HG03095 (cell line): ENCODE results near the gene BANK1.

ENCODE experiments used
- ATAC-seq: cut with Tn5 transposase; IDR thresholded peaks from one replicate; pipeline ENCODE4 v1.9.1; 2021; ENCODE audit warnings: moderate library complexity; ENCODE audit not compliant: unreplicated experiment

Gene BANK1

GRCh38 chr4:101807351-101807750 is 16.8 kb downstream of the BANK1 start:
- peak; percentile 28 for ATAC-seq

- peak; percentile 74 for ATAC-seq
These were observed 23.1 kb downstream of the BANK1 start for GRCh38 chr4:101813604-101814003.

GRCh38 chr4:101818362-101818761 is 27.8 kb downstream of the BANK1 start:
- ATAC-seq, result no peak

- no peak for ATAC-seq
These were observed 33.3 kb downstream of the BANK1 start for GRCh38 chr4:101823864-101824263.

- ATAC-seq, result no peak
These were observed 34.0 kb downstream of the BANK1 start for GRCh38 chr4:101824500-101824899.

DNA sequence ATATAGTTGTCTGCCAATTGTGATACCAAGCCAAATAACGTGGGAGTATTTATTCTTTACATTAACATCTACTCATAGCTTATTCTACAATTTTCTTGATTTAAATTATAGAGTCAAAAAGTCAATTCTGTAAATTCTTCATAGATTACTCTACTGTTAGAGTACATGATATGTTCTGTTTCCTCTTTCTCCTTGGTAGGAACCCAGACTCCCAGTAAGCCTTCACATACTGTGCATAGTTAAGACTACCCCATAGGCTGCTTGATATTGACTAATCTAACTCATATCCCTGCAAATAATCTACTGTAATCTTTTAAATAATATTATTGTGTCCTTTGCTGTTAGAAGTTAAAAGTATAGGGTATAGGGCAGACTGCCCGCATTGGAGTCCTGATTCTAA is 35.4 kb downstream of the BANK1 start:
- ATAC-seq, result no peak

GRCh38 chr4:101831816-101832215 is 41.3 kb downstream of the BANK1 start:
- ATAC-seq, result no peak

GRCh38 chr4:101833480-101833879 is 43.0 kb downstream of the BANK1 start:
- ATAC-seq, result no peak

- no peak for ATAC-seq
These were observed 44.8 kb downstream of the BANK1 start for GRCh38 chr4:101835121-101835904.

DNA sequence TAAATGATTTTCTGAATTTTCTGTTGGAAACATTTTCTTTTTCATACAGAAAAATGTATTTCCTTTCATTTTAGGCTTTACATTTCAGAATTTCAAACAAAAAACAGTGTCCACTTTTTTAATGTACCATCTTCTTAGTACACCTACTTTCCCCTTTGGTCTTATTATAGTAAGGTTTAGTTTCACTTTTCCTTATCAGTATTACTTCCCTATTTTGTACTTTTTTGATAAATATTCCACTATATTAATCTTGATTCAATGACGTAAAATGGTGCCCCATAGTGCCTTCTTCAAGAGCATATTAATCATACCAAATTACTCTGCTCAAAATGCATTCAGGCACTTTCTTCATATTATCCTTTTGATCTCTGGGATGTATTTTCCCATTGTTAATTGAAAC is 52.5 kb downstream of the BANK1 start:
- no peak for ATAC-seq

- ATAC-seq, result no peak
These were observed 56.0 kb downstream of the BANK1 start for GRCh38 chr4:101846550-101846949.

GRCh38 chr4:101850698-101851097 is 60.2 kb downstream of the BANK1 start:
- peak; percentile 26 for ATAC-seq

- ATAC-seq, result no peak
These were observed 61.1 kb downstream of the BANK1 start for GRCh38 chr4:101851672-101852071.

- ATAC-seq, result peak; percentile 72
These were observed 62.5 kb downstream of the BANK1 start for GRCh38 chr4:101853028-101853427.

DNA sequence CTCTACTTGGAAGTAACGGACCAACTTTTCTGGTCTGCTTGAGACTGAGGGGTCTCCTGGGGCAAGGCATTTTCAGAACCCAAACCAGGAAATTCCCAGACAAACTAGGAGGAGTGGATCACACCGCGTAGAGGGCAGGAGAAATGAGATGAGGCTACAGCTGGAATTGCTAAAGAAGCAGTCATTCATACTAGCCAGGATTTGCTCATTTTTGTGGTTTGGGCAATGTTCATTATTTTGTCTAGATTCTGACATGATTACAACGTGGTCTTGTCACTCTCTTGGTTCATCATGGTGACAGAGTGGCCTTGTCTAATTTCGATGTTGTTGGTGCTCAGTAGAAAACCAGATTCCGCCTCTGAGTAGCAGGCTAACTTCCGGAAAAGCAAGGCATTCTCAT is 63.2 kb downstream of the BANK1 start:
- ATAC-seq, result no peak

- ATAC-seq, result no peak
These were observed 64.7 kb downstream of the BANK1 start for GRCh38 chr4:101855239-101855638.

- no peak for ATAC-seq
These were observed 65.6 kb downstream of the BANK1 start for GRCh38 chr4:101856149-101856548.

DNA sequence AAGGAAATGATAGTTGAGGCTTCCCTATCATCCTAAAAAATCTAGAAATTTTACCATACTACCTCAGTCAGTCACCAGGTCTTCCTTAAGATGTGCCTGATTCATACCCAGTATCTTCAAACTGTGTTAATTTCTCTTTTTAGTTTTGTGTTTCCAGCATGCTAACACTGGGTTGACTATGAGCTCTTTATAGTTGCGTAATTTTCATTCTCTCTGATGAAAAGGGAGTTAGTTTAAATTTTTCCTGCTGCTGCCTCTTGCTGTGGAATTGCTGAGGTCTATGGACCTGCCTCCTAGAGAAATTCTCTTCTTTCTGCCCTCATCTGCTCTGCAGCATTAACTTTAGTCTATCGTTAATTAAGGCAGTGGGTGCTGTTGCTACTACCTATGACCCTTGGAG is 66.6 kb downstream of the BANK1 start:
- no peak for ATAC-seq

- no peak for ATAC-seq
These were observed 68.1 kb downstream of the BANK1 start for GRCh38 chr4:101858641-101859040.

GRCh38 chr4:101862595-101862994 is 72.1 kb downstream of the BANK1 start:
- ATAC-seq, result no peak

DNA sequence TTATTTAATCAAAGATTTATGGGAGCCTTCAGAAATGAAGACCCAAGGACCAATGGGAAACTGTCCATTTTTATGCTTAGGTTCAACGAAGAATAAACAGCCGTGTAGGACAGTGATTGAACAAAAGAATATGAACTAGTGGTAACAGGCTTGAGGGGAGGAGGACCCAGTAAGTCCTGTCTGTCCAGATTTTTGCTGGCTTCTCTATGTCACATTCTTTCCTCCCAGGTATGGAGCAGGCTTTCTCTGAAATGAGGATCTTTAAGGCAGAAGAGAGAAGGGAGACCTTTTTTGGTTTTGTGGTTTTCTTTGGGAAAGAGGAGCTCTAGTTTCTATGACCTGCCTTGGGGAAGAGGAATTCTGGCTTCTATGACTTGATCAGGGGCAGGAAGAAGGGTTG is 74.1 kb downstream of the BANK1 start:
- ATAC-seq, result no peak

- ATAC-seq, result no peak
These were observed 75.1 kb downstream of the BANK1 start for GRCh38 chr4:101865501-101866062.

DNA sequence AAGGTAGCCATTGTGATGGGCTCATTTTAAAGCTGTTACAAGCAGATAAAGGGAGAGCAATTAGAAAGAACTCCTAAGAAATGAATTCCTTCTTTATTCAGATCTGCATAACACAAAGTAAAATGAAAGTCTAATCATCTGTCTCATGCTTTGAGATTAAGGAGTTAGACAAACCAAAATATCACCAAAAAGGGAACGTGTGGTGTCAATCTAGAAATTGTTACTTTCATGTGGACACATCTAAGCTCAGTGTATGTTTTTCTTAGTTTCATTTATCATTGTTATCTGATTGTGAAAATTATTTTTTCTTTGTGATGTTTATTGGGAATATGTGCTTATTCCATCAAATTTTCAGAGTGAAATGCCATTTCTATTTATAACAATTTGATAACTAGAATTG is 80.3 kb downstream of the BANK1 start:
- no peak for ATAC-seq
